B cell (primary cell): Measurements from ENCODE around the gene S100PBP. TPM values are rescaled to one million over a fixed set of nuclear protein-coding genes. Genes with fewer than 3 reads are reported as not detected.

Source experiments
- ATAC-seq: fragments of 200-7000 bp; cut with Tn5 transposase; one replicate; pipeline ENCODE4 v1.10.0; 2021; ENCODE audit warnings: low read depth, mild to moderate bottlenecking, moderate number of reproducible peaks, moderate library complexity
- CTCF ChIA-PET: fragments of 350-600 bp; sonication (Branson Sonifier 250); formaldehyde crosslinking; loops from one replicate; lab custom pipeline; 2021; ENCODE audit warnings: antibody characterized with exemption, inconsistent platforms; lab: Charles Lee
- POLR2A ChIA-PET: fragments of 350-600 bp; sonication (Branson Sonifier 250); formaldehyde crosslinking; loops from one replicate; lab custom pipeline; 2021; ENCODE audit warnings: antibody characterized with exemption; lab: Charles Lee
- DNase-seq: peaks from one replicate; pipeline ENCODE4 v3.0.0; 2013
- H2AFZ ChIP-seq: 2 replicates; pipeline ENCODE4 v1.6.1; 2012; ENCODE audit warnings: mild to moderate bottlenecking, low read depth, low read length; ENCODE audit not compliant: insufficient read depth, poor library complexity, severe bottlenecking
- H3K27ac ChIP-seq, 2 donors: 1 replicate in 1 of 2; 2 replicates in 1 of 2; pipeline ENCODE4 v1.5.1; 2012 to 2013; ENCODE audit warnings: low read length in 2 of 2, mild to moderate bottlenecking in 2 of 2, moderate library complexity in 1 of 2
- H3K27me3 ChIP-seq, 4 experiments: fragments of 200-600 bp in 1 of 4; sonication (generic) in 1 of 4; replicated peaks in 1 of 4; 1 replicate in 2 of 4; 2 replicates in 2 of 4; pipeline versions ENCODE4 v1.6.1 to v1.7.0; 2013 to 2016; ENCODE audit warnings: low read length in 3 of 4, mild to moderate bottlenecking in 2 of 4, mixed read lengths in 1 of 4, moderate library complexity in 1 of 4; ENCODE audit not compliant: insufficient read depth in 4 of 4, control insufficient read depth in 3 of 4; ENCODE audit errors: control extremely low read depth in 1 of 4
- H3K36me3 ChIP-seq, 2 experiments: replicated peaks in 1 of 2; 1 replicate in 1 of 2; 2 replicates in 1 of 2; pipeline versions ENCODE4 v1.6.1 to v1.7.1; 2013; ENCODE audit warnings: low read length in 1 of 2; ENCODE audit not compliant: insufficient read depth in 2 of 2, control insufficient read depth in 1 of 2; ENCODE audit errors: control extremely low read depth in 1 of 2, extremely low read depth in 1 of 2
- H3K4me1 ChIP-seq, 2 donors: fragments of 200-600 bp in 1 of 2; sonication (generic) in 1 of 2; 1 replicate in 1 of 2; 2 replicates in 1 of 2; pipeline versions ENCODE4 v1.5.1 to v1.6.1; 2013 to 2017; ENCODE audit warnings: low read length in 2 of 2; ENCODE audit not compliant: control insufficient read depth in 2 of 2, insufficient read depth in 2 of 2
- H3K4me2 ChIP-seq: replicated peaks from 2 replicates; pipeline ENCODE3; 2012; ENCODE audit warnings: mild to moderate bottlenecking, low read depth, low read length; ENCODE audit not compliant: poor library complexity, severe bottlenecking
- H3K4me3 ChIP-seq, 5 experiments: fragments of 200-600 bp in 1 of 5; sonication (generic) in 1 of 5; 1 replicate in 3 of 5; 2 replicates in 2 of 5; pipeline versions ENCODE4 v1.5.1 to v1.7.0; 2011 to 2016; ENCODE audit warnings: low read length in 4 of 5, mild to moderate bottlenecking in 4 of 5, low read depth in 2 of 5, control low read depth in 1 of 5, moderate library complexity in 1 of 5; ENCODE audit not compliant: insufficient read depth in 1 of 5; ENCODE audit errors: control extremely low read depth in 1 of 5, extremely low read depth in 1 of 5
- H3K79me2 ChIP-seq: fragments of 200-600 bp; sonication (generic); one replicate; pipeline ENCODE4 v1.6.0; 2016; ENCODE audit warnings: low read length; ENCODE audit not compliant: control insufficient read depth, insufficient read depth
- H3K9ac ChIP-seq: fragments of 200-600 bp; sonication (generic); 2 replicates; pipeline ENCODE4 v1.6.1; 2017; ENCODE audit warnings: mild to moderate bottlenecking, low read length, moderate library complexity
- H3K9me3 ChIP-seq, 3 donors: one replicate each; pipeline versions ENCODE4 v1.6.1 to v1.7.1; 2013; ENCODE audit warnings: low read length in 2 of 3; ENCODE audit not compliant: control insufficient read depth in 2 of 3, insufficient read depth in 1 of 3; ENCODE audit errors: control extremely low read depth in 1 of 3
- H4K20me1 ChIP-seq: 2 replicates; pipeline ENCODE4 v1.6.0; 2012; ENCODE audit warnings: mild to moderate bottlenecking, low read length; ENCODE audit not compliant: insufficient read depth, control insufficient read depth, poor library complexity, severe bottlenecking
- H3K27ac Mint-ChIP-seq: one replicate; pipeline ENCODE4 v1.8.0; 2021; ENCODE audit warnings: mixed read lengths
- H3K27me3 Mint-ChIP-seq: one replicate; pipeline ENCODE4 v1.8.0; 2021; ENCODE audit warnings: mixed read lengths
- H3K4me1 Mint-ChIP-seq: one replicate; pipeline ENCODE4 v1.8.0; 2021; ENCODE audit warnings: mixed read lengths
- H3K4me3 Mint-ChIP-seq: one replicate; pipeline ENCODE4 v1.8.0; 2021; ENCODE audit warnings: mixed read lengths
- H3K9me3 Mint-ChIP-seq: one replicate; pipeline ENCODE4 v1.8.0; 2022; ENCODE audit warnings: mixed read lengths; ENCODE audit not compliant: insufficient read depth
- CTCF ChIP-seq: fragments of 200-600 bp; IDR thresholded peaks from one replicate; pipeline ENCODE4 v1.8.0; 2022; ENCODE audit warnings: antibody characterized with exemption, mild to moderate bottlenecking
- EZH2 ChIP-seq: IDR thresholded peaks from 2 replicates; pipeline ENCODE4 v1.6.1; 2012; ENCODE audit warnings: borderline replicate concordance, low read depth, mild to moderate bottlenecking, moderate library complexity, low read length; ENCODE audit not compliant: insufficient read depth, poor library complexity, severe bottlenecking
- WGBS: methylation state at CpG from one replicate; pipeline ENCODE4 v1.1.5; 2013; ENCODE audit warnings: missing lambda C conversion rate; ENCODE audit not compliant: insufficient coverage; 5-methylcytosine and 5-hydroxymethylcytosine counted together
- intact Hi-C: fragments of 100-400 bp; cut with micrococcal nuclease; formaldehyde crosslinking; loops from one replicate; pipeline ENCODE4 v1.10.0; 2022
- polyA plus RNA-seq: library from polyadenylated mRNA; depleted of rRNA; stranded (reverse); fragments of >200 nt; gene quantifications from 2 replicates; pipeline ENCODE4 v1.2.3, GENCODE V29; 2012
- total RNA-seq, 2 donors: library from RNA; stranded (reverse); fragments of 120-200 nt in 1 of 2; gene quantifications; 1 replicate in 1 of 2; 2 replicates in 1 of 2; pipeline versions ENCODE4 v1.2.3 to v1.2.4, GENCODE V29; 2013 to 2022

Gene S100PBP
- total and polyA plus RNA-seq, 2 donors (not counting 1 experiment from before 2014, with no cell fraction given) = 32.5 to 94.1 TPM

- no peak overlapping the region for H3K27ac Mint-ChIP-seq
- no peaks in the 10 kb centered on the region for H3K9me3 ChIP-seq
- no peak overlapping the region for H3K27ac ChIP-seq
- 100% methylated on average over 4 of the region's 5 CpGs for WGBS
- H3K4me3 ChIP-seq = no peak overlapping the region
- no peak overlapping the region for H3K4me2 ChIP-seq
- ChIA-PET POLR2A (no interaction called here), CTCF (interaction anchor here (1.8 kb wide), 1 partner anchor 37 kb away, joined by 5 read pairs; no protein-coding TSS in a partner anchor)
- peaks cover 61% of the 10 kb centered on the region for H3K79me2 ChIP-seq
- peaks cover 2% of the 10 kb centered on the region in 2 donors for H3K4me1 ChIP-seq
- H3K9me3 Mint-ChIP-seq = no peaks in the 10 kb centered on the region
- DNase-seq (no peak), ATAC-seq (no peak)
- H3K4me1 Mint-ChIP-seq = peaks cover 24% of the 10 kb centered on the region
- H3K9ac ChIP-seq = no peak overlapping the region
- H4K20me1 ChIP-seq = peaks cover 26% of the 10 kb centered on the region
- H3K27me3 ChIP-seq = no peaks in the 10 kb centered on the region
- no peak overlapping the region for H2AFZ ChIP-seq
- peaks cover 3 to 30% of the 10 kb centered on the region in 2 experiments for H3K36me3 ChIP-seq
- no peaks in the 10 kb centered on the region for H3K27me3 Mint-ChIP-seq
- intact Hi-C loops = loop anchor here (10.0 kb wide), 2 partner anchors 706 to 1166 kb away; partner anchors contain the start of genes KPNA6 and PEF1
- no peak for TF ChIP-seq EZH2
- TF ChIP-seq CTCF = no peak
- H3K4me3 Mint-ChIP-seq = no peak overlapping the region
These were observed 7.1 kb upstream of the S100PBP start for GRCh38 chr1:32810358-32810757.

- H3K4me1 Mint-ChIP-seq = peaks cover 29% of the 10 kb centered on the region
These were observed 6.2 kb upstream of the S100PBP start for GRCh38 chr1:32811265-32811664.

More at GRCh38 chr1:32811265-32811664, 6.2 kb upstream of the S100PBP start:
- 100% methylated on average over 4 of the region's 9 CpGs for WGBS
- Histone ChIP-seq H3K4me1 (peaks cover 10 to 11% of the 10 kb centered on the region in 2 donors), H3K9me3 (no peaks in the 10 kb centered on the region), H3K9ac (no peak overlapping the region), H3K79me2 (peaks cover 70% of the 10 kb centered on the region), H3K36me3 (peaks cover 3 to 26% of the 10 kb centered on the region in 2 experiments), H3K4me2 (no peak overlapping the region), H4K20me1 (peaks cover 26% of the 10 kb centered on the region), H3K27ac (no peak overlapping the region), H2AFZ (no peak overlapping the region), H3K27me3 (no peaks in the 10 kb centered on the region), H3K4me3 (no peak overlapping the region)
- no peak for DNase-seq
- TF ChIP-seq CTCF (no peak), EZH2 (no peak)
- intact Hi-C loops = loop anchor here (10.0 kb wide), 2 partner anchors 706 to 1166 kb away; partner anchors contain the start of genes KPNA6 and PEF1
- CTCF ChIA-PET = interaction anchor here (1.8 kb wide), 1 partner anchor 38 kb away, joined by 5 read pairs; no protein-coding TSS in a partner anchor
- ATAC-seq = no peak
- POLR2A ChIA-PET = no interaction called here
- Mint-ChIP-seq H3K4me3 (no peak overlapping the region), H3K27ac (no peak overlapping the region), H3K27me3 (no peaks in the 10 kb centered on the region), H3K9me3 (no peaks in the 10 kb centered on the region)
